K562 (cell line): ENCODE measurements around the gene STOX1. TPM values are rescaled to one million over a fixed set of nuclear protein-coding genes. Genes with fewer than 3 reads are reported as not detected.
A peak's percentile ranks its signal among the peaks of the same experiment; 100 is the strongest.

ENCODE experiments used
- C11orf30 ChIP-seq: fragments of 450-650 bp; IDR thresholded peaks from 2 replicates; pipeline ENCODE4 v1.6.1; 2016; ENCODE audit warnings: low read depth, mild to moderate bottlenecking
- DDX20 ChIP-seq: fragments of 450-650 bp; IDR thresholded peaks from 2 replicates; pipeline ENCODE4 v1.6.1; 2016; ENCODE audit warnings: missing genetic modification characterization, low read depth, mild to moderate bottlenecking, missing compliant biosample characterization, moderate library complexity
- DPF2 ChIP-seq: fragments of 450-650 bp; IDR thresholded peaks from 2 replicates; pipeline ENCODE4 v1.6.1; 2016
- E2F5 ChIP-seq: sonication (generic); formaldehyde crosslinking; IDR thresholded peaks from 2 replicates; pipeline ENCODE4 v1.8.0; 2022; ENCODE audit warnings: mild to moderate bottlenecking, missing genetic modification reagents
- HDAC8 ChIP-seq: fragments of 450-650 bp; IDR thresholded peaks from 2 replicates; pipeline ENCODE4 v1.6.1; 2016; ENCODE audit warnings: mild to moderate bottlenecking, missing genetic modification characterization, moderate library complexity, missing compliant biosample characterization
- HEY1 ChIP-seq: fragments of 250-450 bp; sonication (Bioruptor Pico); IDR thresholded peaks from 2 replicates; pipeline ENCODE4 v1.5.0; 2020; ENCODE audit warnings: mild to moderate bottlenecking, moderate library complexity, borderline replicate concordance
- JUNB ChIP-seq: fragments of 450-650 bp; formaldehyde crosslinking; conservative IDR thresholded peaks from 2 replicates; pipeline ENCODE4 v1.4.0; 2020; ENCODE audit warnings: mild to moderate bottlenecking
- MCM5 ChIP-seq: fragments of 450-650 bp; IDR thresholded peaks from 2 replicates; pipeline ENCODE4 v1.6.1; 2016; ENCODE audit warnings: low read depth
- MEIS2 ChIP-seq: fragments of 450-650 bp; IDR thresholded peaks from 2 replicates; pipeline ENCODE4 v1.6.1; 2014; ENCODE audit warnings: mild to moderate bottlenecking; ENCODE audit not compliant: partially characterized antibody
- NRF1 ChIP-seq, 2 experiments: fragments of 450-650 bp; IDR thresholded peaks in 1 of 2; conservative IDR thresholded peaks in 1 of 2; 2 replicates each; pipeline ENCODE4 v1.6.1; 2014; ENCODE audit warnings: mild to moderate bottlenecking in 2 of 2
- OTX1 ChIP-seq: fragments of 450-650 bp; formaldehyde crosslinking; IDR thresholded peaks from 2 replicates; pipeline ENCODE4 v1.4.0; 2022; ENCODE audit warnings: mild to moderate bottlenecking
- POLR2AphosphoS5 ChIP-seq: IDR thresholded peaks from 2 replicates; pipeline ENCODE4 v1.6.1; 2011; ENCODE audit warnings: mild to moderate bottlenecking, low read depth, low read length, moderate library complexity; ENCODE audit not compliant: control insufficient read depth, insufficient read depth
- POLR2G ChIP-seq: fragments of 200-400 bp; formaldehyde crosslinking; IDR thresholded peaks from 2 replicates; pipeline ENCODE4 v1.6.1; 2017; ENCODE audit warnings: low read depth, mild to moderate bottlenecking, antibody characterized with exemption, low read length, moderate library complexity
- POU5F1 ChIP-seq: fragments of 150-350 bp; IDR thresholded peaks from 2 replicates; pipeline ENCODE4 v1.6.1; 2014; ENCODE audit warnings: borderline replicate concordance, low read length, low read depth, mild to moderate bottlenecking; ENCODE audit not compliant: partially characterized antibody
- RCOR1 ChIP-seq, 2 experiments: IDR thresholded peaks; 2 replicates each; pipeline ENCODE4 v1.6.1; 2012; ENCODE audit warnings: low read depth in 2 of 2, low read length in 2 of 2, borderline replicate concordance in 1 of 2, improper control_type of control experiment in 1 of 2
- SMARCE1 ChIP-seq: fragments of 450-650 bp; IDR thresholded peaks from 2 replicates; pipeline ENCODE4 v1.7.1; 2016; ENCODE audit warnings: mild to moderate bottlenecking
- STAT5A ChIP-seq: IDR thresholded peaks from 2 replicates; pipeline ENCODE4 v1.6.1; 2012; ENCODE audit warnings: low read length, inconsistent platforms, borderline replicate concordance
- TEAD1 ChIP-seq, 2 experiments: fragments of 450-650 bp in 1 of 2; sonication (generic) in 1 of 2; formaldehyde crosslinking; IDR thresholded peaks; 2 replicates each; pipeline versions ENCODE4 v1.4.0 to v1.8.0; 2020 to 2022; ENCODE audit warnings: mild to moderate bottlenecking in 2 of 2, missing genetic modification reagents in 1 of 2
- TGIF2 ChIP-seq: sonication (generic); formaldehyde crosslinking; IDR thresholded peaks from 2 replicates; pipeline ENCODE4 v1.8.1; 2022; ENCODE audit warnings: mild to moderate bottlenecking, missing genetic modification reagents, moderate library complexity
- THRB ChIP-seq: fragments of 450-650 bp; formaldehyde crosslinking; conservative IDR thresholded peaks from 2 replicates; pipeline ENCODE4 v1.4.0; 2022; ENCODE audit warnings: mild to moderate bottlenecking, missing genetic modification characterization
- YY1 ChIP-seq, 3 experiments: IDR thresholded peaks; 2 replicates each; pipeline ENCODE4 v1.6.1; 2011; ENCODE audit warnings: low read length in 2 of 3, mild to moderate bottlenecking in 2 of 3, moderate library complexity in 2 of 3, borderline replicate concordance in 1 of 3, control low read depth in 1 of 3, low read depth in 1 of 3; ENCODE audit not compliant: insufficient read depth in 3 of 3, insufficient replicate concordance in 2 of 3, control insufficient read depth in 1 of 3, insufficient read length in 1 of 3; ENCODE audit errors: extremely low read depth in 1 of 3
- ZNF197 ChIP-seq: fragments of 200-800 bp; sonication (Bioruptor generic); IDR thresholded peaks from 2 replicates; pipeline ENCODE4 v1.6.1; 2016; ENCODE audit warnings: low read depth, missing genetic modification characterization, missing compliant biosample characterization
- ZNF311 ChIP-seq: fragments of 250-450 bp; sonication (Bioruptor Pico); IDR thresholded peaks from 2 replicates; pipeline ENCODE4 v1.4.0; 2020; ENCODE audit warnings: mild to moderate bottlenecking, moderate library complexity
- ZNF354B ChIP-seq: fragments of 250-450 bp; sonication (Bioruptor Pico); IDR thresholded peaks from 2 replicates; pipeline ENCODE4 v1.4.0; 2020
- ZNF707 ChIP-seq: fragments of 250-450 bp; sonication (Bioruptor Pico); conservative IDR thresholded peaks from 2 replicates; pipeline ENCODE4 v1.8.0; 2022; ENCODE audit warnings: inconsistent platforms, mild to moderate bottlenecking, moderate library complexity
- ZNF77 ChIP-seq: fragments of 250-450 bp; sonication (Bioruptor Pico); IDR thresholded peaks from 2 replicates; pipeline ENCODE4 v1.5.0; 2020
- polyA plus RNA-seq, 8 experiments: library from polyadenylated mRNA; depleted of rRNA in 4 of 8; stranded (reverse) in 5 of 8; unstranded in 3 of 8; fragments of >200 nt; fragmentation: Nextera tagmentation in 2 of 8; fragmentation: Illumina TruSeq in 1 of 8; extraction: Ambion mirVana in 2 of 8; extraction: Trizol in 1 of 8; gene quantifications; 2 replicates each; pipeline versions ENCODE4 v1.2.1 to v1.2.3, GENCODE V29; 2011 to 2014; ENCODE audit warnings: inconsistent platforms in 1 of 8, missing spikeins in 1 of 8
- total RNA-seq, 7 experiments: library from RNA; depleted of rRNA in 6 of 7; stranded (reverse); fragments of >200 nt in 6 of 7; fragmentation: Illumina TruSeq in 2 of 7; extraction: Trizol in 2 of 7; gene quantifications; 2 replicates each; pipeline versions ENCODE4 v1.2.1 to v1.2.3, GENCODE V29; 2011 to 2021; ENCODE audit warnings: low replicate concordance in 1 of 7
- TF ChIP-seq, protein P1 (sequence below): sonication (generic); formaldehyde crosslinking; IDR thresholded peaks from 2 replicates; pipeline ENCODE4 v1.9.0; 2022; ENCODE audit warnings: mild to moderate bottlenecking, missing genetic modification reagents

The STOX1 gene
- total and polyA plus RNA-seq, 9 of the 15 experiments (the other 6 are each of a cell fraction or from before 2014, with no cell fraction given), result 0.09 to 0.87 (median 0.29) TPM

- TF ChIP-seq YY1 (IDR thresholded peaks at IDR 0.05; ENCODE audit: borderline replicate concordance in 1 of 3, control insufficient read depth in 1 of 3, extremely low read depth in 1 of 3, insufficient read depth in 3 of 3, insufficient read length in 1 of 3, insufficient replicate concordance in 2 of 3, low read depth in 1 of 3, low read length in 2 of 3) (peak in 1 of 3 experiments; percentile 56), POU5F1 (no peak), MEIS2 (no peak), ZNF77 (no peak), THRB (CRISPR knock-in tag) (0 out of 2 replicates have a peak, but pooled peaks have one; percentile 36), RCOR1 (IDR thresholded peaks at IDR 0.05; ENCODE audit: borderline replicate concordance in 1 of 2, low read depth in 2 of 2, low read length in 2 of 2) (0 out of 4 replicates have a peak, but pooled peaks of 1 of the 2 experiments have one; percentile 20), MCM5 (no peak), ZNF354B (CRISPR knock-in tag) (no peak), DPF2 (peak; percentile 30; the same call in 1 of the 2 replicates), DDX20 (tag) (no peak), STAT5A (peak; percentile 70; the same call in 1 of the 2 replicates), HDAC8 (tag) (0 out of 2 replicates have a peak, but pooled peaks have one; percentile 42), C11orf30 (no peak), NRF1 (conservative IDR thresholded peaks at IDR 0.05 in 1 of 2, IDR thresholded peaks at IDR 0.05 in 1 of 2) (peak in 1 of 2 experiments; percentile 19; a peak in 1 of 4 replicates), TGIF2 (CRISPR knock-in tag) (no peak), SMARCE1 (peak; percentile 53; the same call in 1 of the 2 replicates), POLR2G (no peak), ZNF197 (CRISPR knock-in tag) (no peak), TEAD1 (CRISPR knock-in tag; IDR thresholded peaks at IDR 0.05) (0 out of 4 replicates have a peak, but pooled peaks of 1 of the 2 experiments have one; percentile 3), E2F5 (no peak), ZNF707 (no peak), POLR2AphosphoS5 (no peak), OTX1 (CRISPR knock-in tag) (peak; percentile 19; the same call in 1 of the 2 replicates), ZNF311 (CRISPR knock-in tag) (no peak), JUNB (CRISPR knock-in tag) (no peak), HEY1 (CRISPR knock-in tag) (no peak)
- TF ChIP-seq, protein P1, sequence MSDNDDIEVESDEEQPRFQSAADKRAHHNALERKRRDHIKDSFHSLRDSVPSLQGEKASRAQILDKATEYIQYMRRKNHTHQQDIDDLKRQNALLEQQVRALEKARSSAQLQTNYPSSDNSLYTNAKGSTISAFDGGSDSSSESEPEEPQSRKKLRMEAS, result no peak
Observed at GRCh38 chr10:68811314-68812009, 15.9 kb upstream of the STOX1 start (continued).
